K562 (cell line): Measurements from ENCODE around the gene ANXA7. TPM values are rescaled to one million over a fixed set of nuclear protein-coding genes. Genes with fewer than 3 reads are reported as not detected.

Source experiments
- BRD9 ChIP-seq: fragments of 450-650 bp; IDR thresholded peaks from 2 replicates; pipeline ENCODE4 v1.6.1; 2018; ENCODE audit warnings: low read depth; ENCODE audit not compliant: partially characterized antibody
- CBX8 ChIP-seq: fragments of 200-600 bp; sonication (generic); IDR thresholded peaks from 2 replicates; pipeline ENCODE4 v1.6.1; 2012; ENCODE audit warnings: borderline replicate concordance, mixed run types, low read depth, mild to moderate bottlenecking, moderate library complexity, mixed read lengths, low read length, control low read depth, inconsistent platforms; ENCODE audit not compliant: poor library complexity, severe bottlenecking; ENCODE audit errors: extremely low read depth
- CREB1 ChIP-seq, 2 experiments: sonication (generic) in 1 of 2; formaldehyde crosslinking in 1 of 2; IDR thresholded peaks; 2 replicates each; pipeline versions ENCODE4 v1.6.1 to v1.8.0; 2012 to 2022; ENCODE audit warnings: inconsistent platforms in 1 of 2, mild to moderate bottlenecking in 1 of 2, missing genetic modification reagents in 1 of 2, moderate library complexity in 1 of 2
- CREBBP ChIP-seq: IDR thresholded peaks from one replicate; pipeline ENCODE4 v1.6.1; 2012; ENCODE audit warnings: low read depth, mild to moderate bottlenecking, control low read depth, inconsistent platforms, low read length
- EP400 ChIP-seq: fragments of 450-650 bp; IDR thresholded peaks from 2 replicates; pipeline ENCODE4 v1.6.1; 2017; ENCODE audit warnings: antibody characterized with exemption, mild to moderate bottlenecking, moderate library complexity
- LARP7 ChIP-seq: fragments of 450-650 bp; IDR thresholded peaks from 2 replicates; pipeline ENCODE4 v1.6.1; 2016
- POLR2B ChIP-seq: fragments of 450-650 bp; IDR thresholded peaks from 2 replicates; pipeline ENCODE4 v1.6.1; 2018; ENCODE audit warnings: low read depth; ENCODE audit not compliant: partially characterized antibody
- SFPQ ChIP-seq: fragments of 200-400 bp; formaldehyde crosslinking; IDR thresholded peaks from 2 replicates; pipeline ENCODE4 v1.6.1; 2017; ENCODE audit warnings: mild to moderate bottlenecking, low read depth, low read length, moderate library complexity
- SMARCC2 ChIP-seq: fragments of 450-650 bp; IDR thresholded peaks from 2 replicates; pipeline ENCODE4 v1.6.1; 2017; ENCODE audit warnings: antibody characterized with exemption, moderate library complexity, mild to moderate bottlenecking, low read depth
- ZFP36 ChIP-seq: fragments of 150-350 bp; IDR thresholded peaks from 2 replicates; pipeline ENCODE4 v1.6.1; 2018; ENCODE audit warnings: low read length, low read depth; ENCODE audit not compliant: partially characterized antibody
- ZNF121 ChIP-seq: sonication (generic); formaldehyde crosslinking; conservative IDR thresholded peaks from 2 replicates; pipeline ENCODE4 v1.8.0; 2022; ENCODE audit warnings: missing genetic modification reagents
- ZNF354B ChIP-seq: fragments of 250-450 bp; sonication (Bioruptor Pico); IDR thresholded peaks from 2 replicates; pipeline ENCODE4 v1.4.0; 2020
- ZNF584 ChIP-seq: fragments of 200-800 bp; sonication (Bioruptor generic); IDR thresholded peaks from 2 replicates; pipeline ENCODE4 v1.6.1; 2016; ENCODE audit warnings: low read depth, mild to moderate bottlenecking, missing genetic modification characterization, missing compliant biosample characterization
- polyA plus RNA-seq, 8 experiments: library from polyadenylated mRNA; depleted of rRNA in 4 of 8; stranded (reverse) in 5 of 8; unstranded in 3 of 8; fragments of >200 nt; fragmentation: Nextera tagmentation in 2 of 8; fragmentation: Illumina TruSeq in 1 of 8; extraction: Ambion mirVana in 2 of 8; extraction: Trizol in 1 of 8; gene quantifications; 2 replicates each; pipeline versions ENCODE4 v1.2.1 to v1.2.3, GENCODE V29; 2011 to 2014; ENCODE audit warnings: inconsistent platforms in 1 of 8, missing spikeins in 1 of 8
- total RNA-seq, 7 experiments: library from RNA; depleted of rRNA in 6 of 7; stranded (reverse); fragments of >200 nt in 6 of 7; fragmentation: Illumina TruSeq in 2 of 7; extraction: Trizol in 2 of 7; gene quantifications; 2 replicates each; pipeline versions ENCODE4 v1.2.1 to v1.2.3, GENCODE V29; 2011 to 2021; ENCODE audit warnings: low replicate concordance in 1 of 7
- TF ChIP-seq, protein P1 (sequence below), 2 experiments: fragments of 200-800 bp in 1 of 2; sonication (Bioruptor generic) in 1 of 2; sonication (generic) in 1 of 2; formaldehyde crosslinking in 1 of 2; IDR thresholded peaks in 1 of 2; conservative IDR thresholded peaks in 1 of 2; 2 replicates each; pipeline versions ENCODE4 v1.5.0 to v1.6.1; 2016 to 2020; ENCODE audit warnings: missing compliant biosample characterization in 1 of 2, missing genetic modification characterization in 1 of 2, missing genetic modification reagents in 1 of 2
- TF ChIP-seq, protein P2 (sequence below): fragments of 200-800 bp; sonication (Bioruptor generic); IDR thresholded peaks from 2 replicates; pipeline ENCODE4 v1.6.1; 2016; ENCODE audit warnings: missing genetic modification characterization, missing compliant biosample characterization

Gene ANXA7
- total and polyA plus RNA-seq, 9 of the 15 experiments (the other 6 are each of a cell fraction or from before 2014, with no cell fraction given) = 81.6 to 157 (median 122) TPM

GRCh38 chr10:73413528-73414229 lies at the start of gene ANXA7 (continued):
- TF ChIP-seq, protein P1, sequence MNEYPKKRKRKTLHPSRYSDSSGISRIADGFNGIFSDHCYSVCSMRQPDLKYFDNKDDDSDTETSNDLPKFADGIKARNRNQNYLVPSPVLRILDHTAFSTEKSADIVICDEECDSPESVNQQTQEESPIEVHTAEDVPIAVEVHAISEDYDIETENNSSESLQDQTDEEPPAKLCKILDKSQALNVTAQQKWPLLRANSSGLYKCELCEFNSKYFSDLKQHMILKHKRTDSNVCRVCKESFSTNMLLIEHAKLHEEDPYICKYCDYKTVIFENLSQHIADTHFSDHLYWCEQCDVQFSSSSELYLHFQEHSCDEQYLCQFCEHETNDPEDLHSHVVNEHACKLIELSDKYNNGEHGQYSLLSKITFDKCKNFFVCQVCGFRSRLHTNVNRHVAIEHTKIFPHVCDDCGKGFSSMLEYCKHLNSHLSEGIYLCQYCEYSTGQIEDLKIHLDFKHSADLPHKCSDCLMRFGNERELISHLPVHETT (CRISPR knock-in tag; conservative IDR thresholded peaks at IDR 0.05 in 1 of 2, IDR thresholded peaks at IDR 0.05 in 1 of 2) = peak in 1 of 2 experiments; percentile 75; a peak in 2 of 4 replicates
- TF ChIP-seq CREB1 (IDR thresholded peaks at IDR 0.05) (peak; percentile 54; the same call in 1 of the 2 replicates), CREB1 (CRISPR knock-in tag; IDR thresholded peaks at IDR 0.05) (peak; percentile 77; the same call in 1 of the 2 replicates), POLR2B (peak; percentile 92), CBX8 (no peak), SFPQ (no peak), BRD9 (peak; percentile 80), ZNF354B (CRISPR knock-in tag) (0 out of 2 replicates have a peak, but pooled peaks have one; percentile 1), EP400 (peak; percentile 96), ZNF121 (no peak), SMARCC2 (0 out of 2 replicates have a peak, but pooled peaks have one; percentile 27), ZFP36 (no peak), ZNF584 (no peak), LARP7 (peak; percentile 84; the same call in 1 of the 2 replicates), CREBBP (no peak)
- TF ChIP-seq, protein P2, sequence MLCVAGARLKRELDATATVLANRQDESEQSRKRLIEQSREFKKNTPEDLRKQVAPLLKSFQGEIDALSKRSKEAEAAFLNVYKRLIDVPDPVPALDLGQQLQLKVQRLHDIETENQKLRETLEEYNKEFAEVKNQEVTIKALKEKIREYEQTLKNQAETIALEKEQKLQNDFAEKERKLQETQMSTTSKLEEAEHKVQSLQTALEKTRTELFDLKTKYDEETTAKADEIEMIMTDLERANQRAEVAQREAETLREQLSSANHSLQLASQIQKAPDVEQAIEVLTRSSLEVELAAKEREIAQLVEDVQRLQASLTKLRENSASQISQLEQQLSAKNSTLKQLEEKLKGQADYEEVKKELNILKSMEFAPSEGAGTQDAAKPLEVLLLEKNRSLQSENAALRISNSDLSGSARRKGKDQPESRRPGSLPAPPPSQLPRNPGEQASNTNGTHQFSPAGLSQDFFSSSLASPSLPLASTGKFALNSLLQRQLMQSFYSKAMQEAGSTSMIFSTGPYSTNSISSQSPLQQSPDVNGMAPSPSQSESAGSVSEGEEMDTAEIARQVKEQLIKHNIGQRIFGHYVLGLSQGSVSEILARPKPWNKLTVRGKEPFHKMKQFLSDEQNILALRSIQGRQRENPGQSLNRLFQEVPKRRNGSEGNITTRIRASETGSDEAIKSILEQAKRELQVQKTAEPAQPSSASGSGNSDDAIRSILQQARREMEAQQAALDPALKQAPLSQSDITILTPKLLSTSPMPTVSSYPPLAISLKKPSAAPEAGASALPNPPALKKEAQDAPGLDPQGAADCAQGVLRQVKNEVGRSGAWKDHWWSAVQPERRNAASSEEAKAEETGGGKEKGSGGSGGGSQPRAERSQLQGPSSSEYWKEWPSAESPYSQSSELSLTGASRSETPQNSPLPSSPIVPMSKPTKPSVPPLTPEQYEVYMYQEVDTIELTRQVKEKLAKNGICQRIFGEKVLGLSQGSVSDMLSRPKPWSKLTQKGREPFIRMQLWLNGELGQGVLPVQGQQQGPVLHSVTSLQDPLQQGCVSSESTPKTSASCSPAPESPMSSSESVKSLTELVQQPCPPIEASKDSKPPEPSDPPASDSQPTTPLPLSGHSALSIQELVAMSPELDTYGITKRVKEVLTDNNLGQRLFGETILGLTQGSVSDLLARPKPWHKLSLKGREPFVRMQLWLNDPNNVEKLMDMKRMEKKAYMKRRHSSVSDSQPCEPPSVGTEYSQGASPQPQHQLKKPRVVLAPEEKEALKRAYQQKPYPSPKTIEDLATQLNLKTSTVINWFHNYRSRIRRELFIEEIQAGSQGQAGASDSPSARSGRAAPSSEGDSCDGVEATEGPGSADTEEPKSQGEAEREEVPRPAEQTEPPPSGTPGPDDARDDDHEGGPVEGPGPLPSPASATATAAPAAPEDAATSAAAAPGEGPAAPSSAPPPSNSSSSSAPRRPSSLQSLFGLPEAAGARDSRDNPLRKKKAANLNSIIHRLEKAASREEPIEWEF (CRISPR knock-in tag) = no peak
